RWPE1 (cell line): ENCODE data around the gene PPWD1.
"Not testable (repeated sequence)": the region's sequence is repeated elsewhere in the genome, so short reads cannot be mapped to it uniquely, and the experiment has no call there.

Experiments
- CTCF ChIA-PET: fragments of 350-600 bp; sonication (Branson Sonifier 250); formaldehyde crosslinking; extraction: SDS; loops from one replicate; lab custom pipeline; 2021; lab: Yijun Ruan, JAX
- POLR2A ChIA-PET: fragments of 400-600 bp; formaldehyde crosslinking; extraction: SDS; loops from one replicate; lab custom pipeline; 2020; ENCODE audit warnings: antibody characterized with exemption; ENCODE audit not compliant: low non-redundant PET; lab: Yijun Ruan, JAX
- DNase-seq: peaks from one replicate; pipeline ENCODE4 v3.0.0; 2012; ENCODE audit warnings: low spot score
- H3K27ac ChIP-seq: fragments of 450-650 bp; 2 replicates; pipeline ENCODE4 v1.5.1; 2017
- TF ChIP-seq, protein P1 (sequence below): fragments of 450-650 bp; conservative IDR thresholded peaks from 2 replicates; pipeline ENCODE4 v1.5.1; 2017; ENCODE audit warnings: low read depth, mild to moderate bottlenecking

The PPWD1 gene

DNA sequence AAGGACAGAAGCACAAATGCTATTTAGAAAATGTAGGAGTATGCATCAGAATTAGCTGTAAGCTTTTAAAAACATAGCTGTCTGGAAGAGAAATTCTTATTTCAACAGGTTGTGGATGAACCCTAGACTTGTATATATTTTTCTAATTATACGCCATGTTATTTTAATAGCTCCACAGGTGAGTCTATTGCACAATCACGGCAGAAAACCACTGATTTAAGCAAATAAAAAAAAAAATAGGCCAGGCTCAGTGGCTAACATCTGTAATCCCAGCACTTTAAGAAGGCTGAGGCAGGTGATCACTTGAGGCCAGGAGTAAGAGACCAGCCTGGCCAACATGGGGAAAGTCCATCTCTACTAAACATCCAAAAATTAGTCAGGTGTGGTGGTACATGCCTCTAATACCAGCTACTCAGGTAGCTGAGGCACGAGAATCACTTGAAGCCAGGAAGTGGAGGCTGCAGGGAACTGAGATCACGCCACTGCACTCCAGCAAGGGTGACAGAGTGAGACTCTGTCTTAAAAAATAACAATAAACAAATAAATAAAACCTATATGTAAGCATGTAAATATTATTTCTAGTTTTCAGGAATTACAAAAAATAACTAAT is 49.3 kb downstream of the PPWD1 start:
- no peak for DNase-seq
- no peak overlapping the region for H3K27ac ChIP-seq
- ChIA-PET POLR2A (no interaction called here), CTCF (no interaction called here)
- TF ChIP-seq, protein P1, sequence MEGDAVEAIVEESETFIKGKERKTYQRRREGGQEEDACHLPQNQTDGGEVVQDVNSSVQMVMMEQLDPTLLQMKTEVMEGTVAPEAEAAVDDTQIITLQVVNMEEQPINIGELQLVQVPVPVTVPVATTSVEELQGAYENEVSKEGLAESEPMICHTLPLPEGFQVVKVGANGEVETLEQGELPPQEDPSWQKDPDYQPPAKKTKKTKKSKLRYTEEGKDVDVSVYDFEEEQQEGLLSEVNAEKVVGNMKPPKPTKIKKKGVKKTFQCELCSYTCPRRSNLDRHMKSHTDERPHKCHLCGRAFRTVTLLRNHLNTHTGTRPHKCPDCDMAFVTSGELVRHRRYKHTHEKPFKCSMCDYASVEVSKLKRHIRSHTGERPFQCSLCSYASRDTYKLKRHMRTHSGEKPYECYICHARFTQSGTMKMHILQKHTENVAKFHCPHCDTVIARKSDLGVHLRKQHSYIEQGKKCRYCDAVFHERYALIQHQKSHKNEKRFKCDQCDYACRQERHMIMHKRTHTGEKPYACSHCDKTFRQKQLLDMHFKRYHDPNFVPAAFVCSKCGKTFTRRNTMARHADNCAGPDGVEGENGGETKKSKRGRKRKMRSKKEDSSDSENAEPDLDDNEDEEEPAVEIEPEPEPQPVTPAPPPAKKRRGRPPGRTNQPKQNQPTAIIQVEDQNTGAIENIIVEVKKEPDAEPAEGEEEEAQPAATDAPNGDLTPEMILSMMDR = no peak

DNA sequence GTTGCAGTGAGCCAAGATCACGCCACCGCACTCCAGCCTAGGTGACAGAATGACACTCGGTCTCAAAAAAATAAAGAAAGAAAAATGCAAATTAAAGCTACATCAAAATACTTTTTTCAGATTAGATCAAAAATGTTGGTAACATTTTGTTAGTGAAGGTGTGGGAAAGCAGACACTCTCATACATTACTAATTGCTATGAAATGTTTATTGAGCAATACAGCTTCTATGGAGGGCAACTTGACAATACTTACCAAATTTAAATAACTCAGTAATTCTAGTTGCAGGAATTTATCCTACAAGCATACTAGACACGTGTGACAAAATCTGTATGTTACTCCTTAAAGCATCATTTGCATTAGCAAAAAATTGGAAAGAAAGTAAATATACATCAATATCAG is 56.9 kb downstream of the PPWD1 start:
- no peak overlapping the region for H3K27ac ChIP-seq
- ChIA-PET CTCF (no interaction called here), POLR2A (no interaction called here)
- DNase-seq = peak; percentile 18
- TF ChIP-seq, protein P1 = no peak

DNA sequence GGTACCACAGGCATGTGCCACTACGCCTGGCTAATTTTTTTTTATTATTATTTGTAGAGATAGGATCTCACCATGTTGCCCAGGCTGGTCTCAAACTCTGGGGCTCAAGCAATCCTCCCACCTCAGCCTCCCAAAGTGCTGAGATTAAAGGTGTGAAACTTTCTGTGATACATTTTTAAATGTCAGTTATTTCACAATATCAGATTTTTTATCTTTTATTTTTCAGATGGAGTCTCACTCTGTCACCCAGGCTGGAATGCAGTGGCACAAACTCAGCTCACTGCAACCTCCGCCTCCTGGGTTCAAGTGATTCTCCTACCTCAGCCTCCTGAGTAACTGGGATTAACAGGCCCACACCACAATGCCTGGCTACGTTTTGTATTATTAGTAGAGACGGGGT is 58.9 kb downstream of the PPWD1 start:
- CTCF ChIA-PET = interaction anchor here (0.5 kb wide), 1 partner anchor 52 kb away, joined by 4 read pairs; no protein-coding TSS in a partner anchor
- DNase-seq, POLR2A ChIA-PET, H3K27ac ChIP-seq: not testable (repeated sequence)

DNA sequence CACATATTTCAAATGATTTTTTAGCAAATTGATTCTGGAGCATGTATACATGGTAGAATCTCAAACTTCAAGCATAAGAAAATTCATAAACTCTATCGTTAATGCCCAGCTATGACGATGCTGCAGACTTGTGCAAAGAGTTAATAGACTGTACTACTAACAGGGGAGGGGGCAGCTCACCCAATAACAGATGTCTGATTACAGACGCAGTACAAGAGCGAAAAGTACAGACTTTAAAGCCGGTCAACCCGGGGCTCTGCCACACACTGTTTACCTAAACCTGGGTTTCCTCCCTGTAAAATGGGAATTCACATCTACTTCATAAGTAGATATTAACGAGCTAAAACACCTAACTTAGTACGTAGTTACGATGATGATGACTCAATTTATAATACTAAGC is 60.4 kb downstream of the PPWD1 start:
- no peak for DNase-seq
- TF ChIP-seq, protein P1 = no peak
- POLR2A ChIA-PET = no interaction called here
- CTCF ChIA-PET = interaction anchor here (0.6 to 0.9 kb wide), 2 partner anchors 42 to 528 kb away, joined by 3 to 5 read pairs; no protein-coding TSS in a partner anchor
- peak overlapping the region; percentile 84 for H3K27ac ChIP-seq

DNA sequence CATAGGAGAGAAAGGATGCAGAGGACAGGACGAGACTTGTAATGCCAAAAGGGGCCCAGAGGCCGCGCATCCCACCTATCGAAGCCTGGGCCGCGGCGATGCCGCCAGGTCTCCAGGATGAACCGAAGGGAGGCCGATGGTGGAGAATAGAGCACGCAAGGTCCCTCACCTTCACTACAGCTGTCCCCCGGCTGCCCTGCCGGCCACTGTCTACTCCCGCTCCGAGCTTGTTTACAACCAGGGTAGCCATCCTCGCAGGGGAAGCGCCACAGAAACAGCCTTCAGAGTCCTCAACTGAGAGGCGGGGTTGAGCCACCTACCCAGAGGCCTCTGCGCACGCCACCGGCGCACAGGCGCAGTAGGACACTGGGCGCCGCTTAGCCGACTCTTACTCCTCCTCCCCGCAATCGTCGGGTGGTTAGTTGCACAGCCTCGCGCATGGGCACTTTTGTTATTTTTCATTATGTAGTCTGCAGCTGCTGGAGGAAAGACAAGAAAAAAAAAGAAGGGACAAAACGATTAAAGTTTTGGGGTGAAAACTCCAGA is 61.0 kb downstream of the PPWD1 start, which contains the start of gene TRIM23:
TSS of gene TRIM23 (minus strand) at position 309 of the 546 bp plus-strand sequence. CDS start at position 250, 59 bp downstream.
- TF ChIP-seq, protein P1 = no peak
- ChIA-PET CTCF (interaction anchor here (0.6 to 0.9 kb wide), 3 partner anchors 42 to 892 kb away, joined by 3 to 5 read pairs (median 4); no protein-coding TSS in a partner anchor), POLR2A (no interaction called here)
- DNase-seq = peak; percentile 93
- peak within 1 kb of the TSS; percentile 84 for H3K27ac ChIP-seq

DNA sequence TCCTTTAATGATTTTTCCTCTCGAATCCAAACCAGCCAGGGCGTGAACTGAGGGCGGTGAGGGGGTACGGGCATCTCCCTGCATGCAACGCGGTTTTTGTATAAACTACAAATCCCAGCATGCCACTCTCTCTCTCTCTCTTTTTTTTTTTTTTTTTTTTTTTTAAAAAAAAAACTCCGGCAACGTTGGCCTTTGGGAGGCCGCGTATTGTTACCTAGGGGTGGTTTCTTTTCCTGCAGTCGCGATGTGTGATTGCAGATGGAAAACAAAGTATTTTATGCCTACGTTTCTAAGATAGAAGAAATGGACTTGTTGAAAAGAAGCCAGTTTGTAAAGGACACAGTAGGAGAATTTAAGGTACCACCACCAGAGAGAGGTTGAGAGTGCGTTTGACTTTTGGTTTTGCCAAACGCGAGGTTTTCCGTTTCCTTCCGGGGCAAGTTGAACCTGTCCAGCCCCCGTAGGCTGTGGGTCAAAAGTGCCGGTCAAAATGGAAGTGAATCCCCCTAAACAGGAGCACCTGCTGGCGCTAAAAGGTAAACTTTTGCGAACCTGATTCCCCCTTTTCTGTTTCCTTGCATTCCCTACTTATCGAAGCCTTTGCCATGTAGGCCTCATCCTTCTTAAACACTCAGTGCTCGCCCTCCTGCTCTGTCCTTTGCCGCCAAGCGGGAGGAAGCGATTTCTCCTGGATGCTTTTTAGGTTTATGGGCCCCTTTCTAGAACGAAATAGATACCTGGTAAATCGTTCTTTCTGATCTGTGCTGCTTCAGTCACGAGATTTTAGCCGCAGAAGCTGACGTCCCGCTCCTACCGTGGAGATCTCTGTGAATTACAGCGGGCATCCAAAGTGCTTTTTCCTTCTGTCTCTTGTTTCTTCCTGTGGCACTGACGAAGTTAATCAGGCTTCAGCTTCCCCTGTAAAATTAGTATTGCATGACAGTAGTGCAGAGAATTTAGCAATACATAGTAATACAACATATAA is 61.8 kb downstream of the PPWD1 start, which contains the start of the genes SHLD3 and TRAPPC13:
TSS of gene SHLD3 (plus strand) at position 457 of the 985 bp plus-strand sequence. CDS start 4,561 bp downstream, outside the sequence.
TSS of gene TRAPPC13 (plus strand) at position 457 of the 985 bp plus-strand sequence. CDS start at position 491, 34 bp downstream.
- TF ChIP-seq, protein P1 = no peak
- H3K27ac ChIP-seq = peak within 1 kb of the TSS; percentile 84
- CTCF ChIA-PET = interaction anchor here (0.6 to 0.9 kb wide), 2 partner anchors 527 to 893 kb away, joined by 4 to 5 read pairs; no protein-coding TSS in a partner anchor
- DNase-seq = peak; percentile 79
- POLR2A ChIA-PET = no interaction called here
